ENCODE data around the gene GAB2. TPM values are rescaled to one million over a fixed set of nuclear protein-coding genes. Genes with fewer than 3 reads are reported as not detected.
A peak's percentile ranks its signal among the peaks of the same experiment; 100 is the strongest.

Gene GAB2
- total RNA-seq, 1 donor from 2014 or later, result 22.4 TPM

DNA sequence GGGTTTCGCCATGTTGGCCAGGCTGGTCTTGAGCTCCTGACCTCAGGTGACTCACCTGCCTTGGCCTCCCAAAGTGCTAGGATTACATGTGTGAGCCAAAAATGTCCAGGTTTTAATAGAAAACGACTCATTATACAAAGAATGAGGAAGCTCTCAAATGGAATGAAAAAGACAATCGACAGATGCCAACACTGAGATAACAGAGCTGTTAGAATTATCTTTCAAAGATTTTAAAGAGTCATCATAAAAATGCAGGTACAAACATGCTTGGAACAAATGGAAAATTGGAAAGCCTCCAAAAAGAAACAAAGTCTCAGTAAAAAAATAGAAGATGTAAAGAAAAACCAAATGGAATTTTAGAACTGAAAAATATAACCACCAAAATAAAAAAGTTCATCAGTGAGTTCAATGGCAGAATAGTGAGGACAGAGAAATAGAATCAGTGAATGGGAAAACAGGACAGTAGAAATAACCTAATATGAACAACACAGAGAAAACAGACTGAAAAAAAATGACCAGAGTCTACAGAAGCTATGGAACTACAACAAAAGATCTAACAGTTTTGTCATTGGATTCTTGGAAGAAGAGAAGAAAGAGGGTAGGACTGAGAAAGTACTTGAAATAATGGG lies 10.9 kb downstream of the GAB2 start:
- Mint-ChIP-seq H3K4me3 (no peak overlapping the region), H3K36me3 (ENCODE audit: low read depth) (peaks cover 14% of the 10 kb centered on the region), H3K9me3 (no peaks in the 10 kb centered on the region), H3K4me1 (peaks cover 35% of the 10 kb centered on the region), H3K27ac (peak overlapping the region; percentile 33), H3K27me3 (no peaks in the 10 kb centered on the region)
- DNase-seq (no peak), ATAC-seq (ENCODE audit: low read depth) (no peak)
- TF ChIP-seq, protein P1, sequence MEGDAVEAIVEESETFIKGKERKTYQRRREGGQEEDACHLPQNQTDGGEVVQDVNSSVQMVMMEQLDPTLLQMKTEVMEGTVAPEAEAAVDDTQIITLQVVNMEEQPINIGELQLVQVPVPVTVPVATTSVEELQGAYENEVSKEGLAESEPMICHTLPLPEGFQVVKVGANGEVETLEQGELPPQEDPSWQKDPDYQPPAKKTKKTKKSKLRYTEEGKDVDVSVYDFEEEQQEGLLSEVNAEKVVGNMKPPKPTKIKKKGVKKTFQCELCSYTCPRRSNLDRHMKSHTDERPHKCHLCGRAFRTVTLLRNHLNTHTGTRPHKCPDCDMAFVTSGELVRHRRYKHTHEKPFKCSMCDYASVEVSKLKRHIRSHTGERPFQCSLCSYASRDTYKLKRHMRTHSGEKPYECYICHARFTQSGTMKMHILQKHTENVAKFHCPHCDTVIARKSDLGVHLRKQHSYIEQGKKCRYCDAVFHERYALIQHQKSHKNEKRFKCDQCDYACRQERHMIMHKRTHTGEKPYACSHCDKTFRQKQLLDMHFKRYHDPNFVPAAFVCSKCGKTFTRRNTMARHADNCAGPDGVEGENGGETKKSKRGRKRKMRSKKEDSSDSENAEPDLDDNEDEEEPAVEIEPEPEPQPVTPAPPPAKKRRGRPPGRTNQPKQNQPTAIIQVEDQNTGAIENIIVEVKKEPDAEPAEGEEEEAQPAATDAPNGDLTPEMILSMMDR (IDR thresholded peaks at IDR 0.05), result no peak
- intact Hi-C loops (cut with micrococcal nuclease), result no loop called here
- POLR2A ChIA-PET, result interaction anchor here (0.6 kb wide), 2 partner anchors 7 to 9 kb away, joined by 3 to 6 read pairs; no protein-coding TSS in a partner anchor
- CTCF ChIA-PET, result interaction anchor here (0.8 to 1.2 kb wide), 3 partner anchors 9 to 158 kb away, joined by 3 read pairs; no protein-coding TSS in a partner anchor

DNA sequence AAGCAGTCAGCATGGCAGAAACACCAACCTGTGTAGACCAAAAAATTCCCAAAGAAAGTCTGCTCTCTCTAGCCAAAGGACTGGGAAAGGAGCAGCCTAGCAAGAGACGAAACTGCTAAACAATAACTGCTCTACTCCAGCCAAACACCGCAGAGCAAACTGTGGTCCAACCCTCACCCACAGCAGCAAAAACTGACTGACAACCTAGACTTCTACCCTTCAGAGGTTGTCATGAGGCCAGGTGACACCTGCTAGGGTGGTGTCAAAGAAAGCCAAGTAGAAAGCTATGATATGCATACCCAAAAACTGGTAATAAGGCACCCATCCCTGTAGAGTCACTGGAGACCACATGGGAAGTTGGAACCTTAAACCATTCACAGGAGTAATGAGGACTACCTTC lies 11.8 kb downstream of the GAB2 start:
- ChIA-PET CTCF (interaction anchor here (1.2 kb wide), 1 partner anchor 24 kb away, joined by 3 read pairs; no protein-coding TSS in a partner anchor), POLR2A (no interaction called here)
- peaks cover 32% of the 10 kb centered on the region for H3K4me1 Mint-ChIP-seq
- no peak overlapping the region for H3K4me3 Mint-ChIP-seq
- intact Hi-C loops (cut with micrococcal nuclease), result no loop called here
- no peaks in the 10 kb centered on the region for H3K27me3 Mint-ChIP-seq
- peaks cover 12% of the 10 kb centered on the region for H3K36me3 Mint-ChIP-seq (ENCODE audit: low read depth)
- TF ChIP-seq, protein P1 (IDR thresholded peaks at IDR 0.05), result no peak
- ATAC-seq (ENCODE audit: low read depth) (no peak), DNase-seq (no peak)
- H3K27ac Mint-ChIP-seq, result no peak overlapping the region
- no peaks in the 10 kb centered on the region for H3K9me3 Mint-ChIP-seq

DNA sequence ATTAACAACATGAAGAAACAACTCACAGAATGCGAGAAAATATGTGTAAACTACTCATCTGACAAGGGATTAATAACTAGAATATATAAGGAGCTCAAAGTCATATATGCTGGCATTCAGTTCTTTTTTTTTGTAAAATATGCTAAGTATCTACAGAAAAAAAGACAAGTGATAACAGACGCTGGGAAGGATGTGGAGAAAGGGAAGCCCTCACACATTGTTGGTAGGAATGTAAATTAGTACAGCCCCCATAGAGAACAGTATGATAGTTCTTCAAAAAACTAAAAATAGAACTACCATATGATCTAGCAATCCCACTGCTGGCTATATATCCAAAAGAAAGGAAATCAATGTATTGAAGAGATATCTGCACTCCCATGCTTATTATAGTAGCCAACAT lies 13.8 kb downstream of the GAB2 start:
- ChIA-PET POLR2A (no interaction called here), CTCF (no interaction called here)
- TF ChIP-seq, protein P1 (IDR thresholded peaks at IDR 0.05), result no peak
- no peak for ATAC-seq (ENCODE audit: low read depth)
- peaks cover 8% of the 10 kb centered on the region for H3K36me3 Mint-ChIP-seq (ENCODE audit: low read depth)
- intact Hi-C loops (cut with micrococcal nuclease), result no loop called here
- no peak overlapping the region for H3K4me3 Mint-ChIP-seq
- H3K27me3 Mint-ChIP-seq, result no peaks in the 10 kb centered on the region
- H3K4me1 Mint-ChIP-seq, result peaks cover 33% of the 10 kb centered on the region
- no peak for DNase-seq
- no peaks in the 10 kb centered on the region for H3K9me3 Mint-ChIP-seq
- H3K27ac Mint-ChIP-seq, result no peak overlapping the region

DNA sequence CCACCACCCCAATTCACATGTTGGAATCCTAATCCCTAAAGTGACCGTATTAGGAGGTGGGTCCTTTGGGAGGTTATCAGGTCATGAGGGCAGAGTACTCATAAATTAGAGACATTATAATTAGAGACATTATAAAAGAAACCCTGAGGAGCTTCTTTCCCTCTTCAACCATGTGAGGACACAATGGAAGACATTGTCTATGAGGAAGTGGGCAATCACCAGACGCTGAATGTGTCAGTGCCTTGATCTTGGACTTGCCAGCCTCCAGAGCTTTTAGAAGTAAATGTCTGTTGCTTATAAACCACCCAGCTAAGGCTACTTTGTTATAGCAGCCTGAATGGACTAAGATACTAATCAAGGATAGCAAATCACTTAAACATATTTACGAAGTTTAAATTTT lies 14.8 kb downstream of the GAB2 start:
- CTCF ChIA-PET, result interaction anchor here (1.1 kb wide), 1 partner anchor 27 kb away, joined by 3 read pairs; no protein-coding TSS in a partner anchor
- Mint-ChIP-seq H3K27ac (no peak overlapping the region), H3K36me3 (ENCODE audit: low read depth) (peaks cover 6% of the 10 kb centered on the region), H3K4me3 (no peak overlapping the region), H3K4me1 (peaks cover 28% of the 10 kb centered on the region), H3K27me3 (no peaks in the 10 kb centered on the region), H3K9me3 (no peaks in the 10 kb centered on the region)
- TF ChIP-seq, protein P1 (IDR thresholded peaks at IDR 0.05), result no peak
- intact Hi-C loops (cut with micrococcal nuclease), result no loop called here
- ATAC-seq (ENCODE audit: low read depth) (no peak), DNase-seq (no peak)
- POLR2A ChIA-PET, result no interaction called here

DNA sequence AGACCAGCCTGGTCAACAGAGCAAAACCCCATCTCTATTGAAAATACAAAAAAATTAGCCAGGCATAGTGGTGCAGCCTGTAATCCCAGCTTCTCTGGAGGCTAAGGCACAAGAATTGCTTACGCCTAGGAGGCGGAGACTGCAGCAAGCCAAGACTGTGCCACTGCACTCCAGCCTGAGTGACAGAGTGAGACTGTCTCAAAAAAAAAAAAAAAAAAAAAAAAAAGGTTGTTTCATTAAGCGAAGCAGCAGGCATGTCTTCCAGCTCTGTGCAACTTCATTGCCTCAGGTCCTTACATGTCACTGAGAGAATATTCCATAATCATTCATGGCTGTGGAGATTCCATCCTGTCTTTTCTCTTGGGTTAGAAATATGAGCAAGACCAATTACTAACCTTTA lies 16.9 kb downstream of the GAB2 start:
- POLR2A ChIA-PET, result no interaction called here
- peaks cover 21% of the 10 kb centered on the region for H3K4me1 Mint-ChIP-seq
- H3K9me3 Mint-ChIP-seq, result no peaks in the 10 kb centered on the region
- H3K27me3 Mint-ChIP-seq, result no peaks in the 10 kb centered on the region
- intact Hi-C loops (cut with micrococcal nuclease), result no loop called here
- no peak overlapping the region for H3K4me3 Mint-ChIP-seq
- no peak overlapping the region for H3K27ac Mint-ChIP-seq
- H3K36me3 Mint-ChIP-seq (ENCODE audit: low read depth), result no peaks in the 10 kb centered on the region
- CTCF ChIA-PET, result interaction anchor here (1.1 to 1.3 kb wide), 2 partner anchors 15 to 172 kb away, joined by 3 to 4 read pairs; no protein-coding TSS in a partner anchor
- ATAC-seq (ENCODE audit: low read depth) (no peak), DNase-seq (no peak)
- TF ChIP-seq, protein P1 (IDR thresholded peaks at IDR 0.05), result no peak
